T-helper 1 cell treated with Interleukin-12 subunit alpha and Interleukin-12 subunit beta and Interleukin-4 antibody, amounts not matched to agents 30 ng/mL and 1 ng/mL, for 36 hours (primary cell): Measurements from ENCODE around the gene MBOAT1. TPM values are rescaled to one million over a fixed set of nuclear protein-coding genes. Genes with fewer than 3 reads are reported as not detected.
"Not testable (repeated sequence)": the region's sequence is repeated elsewhere in the genome, so short reads cannot be mapped to it uniquely, and the experiment has no call there.

ENCODE experiments used
- intact Hi-C: fragments of 100-400 bp; cut with micrococcal nuclease; formaldehyde crosslinking; loops from one replicate; pipeline ENCODE4 v1.15.1; 2024
- total RNA-seq: library from RNA; stranded (reverse); gene quantifications from 2 replicates; pipeline ENCODE4 v1.2.3, GENCODE V29; 2022

The MBOAT1 gene
- total RNA-seq, 1 donor from 2014 or later, result 21.5 TPM

GRCh38 chr6:20203561-20204511, 8.4 kb downstream of the MBOAT1 start:
- intact Hi-C loops, result loop anchor here (2.0 to 10.0 kb wide), 4 partner anchors 133 to 1939 kb away; partner anchors contain the start of genes CDKAL1 and DEK

DNA sequence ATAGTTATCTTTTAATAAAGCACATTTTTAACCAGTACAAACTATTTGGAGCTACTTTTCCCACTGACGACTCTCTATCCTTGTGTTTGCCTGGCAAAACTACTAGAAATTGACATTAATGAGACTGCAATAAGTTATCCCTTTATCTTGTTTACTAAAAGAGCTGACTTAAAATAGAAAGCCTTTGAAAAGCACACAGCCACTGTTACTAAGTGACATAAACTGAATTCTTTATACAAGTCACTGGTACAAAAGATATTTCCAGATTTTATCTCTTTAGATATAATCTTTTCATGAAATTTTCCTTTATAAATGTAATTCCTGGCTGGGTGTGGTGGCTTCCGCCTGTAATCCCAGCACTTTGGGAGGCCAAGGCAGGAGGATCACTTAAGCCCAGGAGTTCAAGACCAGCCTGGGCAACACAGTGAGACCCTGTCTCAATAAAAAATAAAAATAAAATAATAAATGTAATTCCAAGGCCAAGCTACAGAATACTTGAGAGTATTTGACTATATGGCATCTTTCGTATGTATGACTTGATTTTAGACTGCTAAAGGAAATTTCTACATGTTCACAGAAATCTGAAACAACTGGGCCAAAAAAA, 9.5 kb downstream of the MBOAT1 start:
- intact Hi-C loops, result loop anchor here (1.0 to 10.0 kb wide), 6 partner anchors 10 to 1938 kb away; partner anchors contain the start of genes CDKAL1, DEK, E2F3 and MBOAT1

- intact Hi-C loops, result loop anchor here (1.0 to 10.0 kb wide), 6 partner anchors 10 to 1937 kb away; partner anchors contain the start of genes CDKAL1, DEK, E2F3 and MBOAT1
These were observed 10.0 kb downstream of the MBOAT1 start for GRCh38 chr6:20202324-20202658.

DNA sequence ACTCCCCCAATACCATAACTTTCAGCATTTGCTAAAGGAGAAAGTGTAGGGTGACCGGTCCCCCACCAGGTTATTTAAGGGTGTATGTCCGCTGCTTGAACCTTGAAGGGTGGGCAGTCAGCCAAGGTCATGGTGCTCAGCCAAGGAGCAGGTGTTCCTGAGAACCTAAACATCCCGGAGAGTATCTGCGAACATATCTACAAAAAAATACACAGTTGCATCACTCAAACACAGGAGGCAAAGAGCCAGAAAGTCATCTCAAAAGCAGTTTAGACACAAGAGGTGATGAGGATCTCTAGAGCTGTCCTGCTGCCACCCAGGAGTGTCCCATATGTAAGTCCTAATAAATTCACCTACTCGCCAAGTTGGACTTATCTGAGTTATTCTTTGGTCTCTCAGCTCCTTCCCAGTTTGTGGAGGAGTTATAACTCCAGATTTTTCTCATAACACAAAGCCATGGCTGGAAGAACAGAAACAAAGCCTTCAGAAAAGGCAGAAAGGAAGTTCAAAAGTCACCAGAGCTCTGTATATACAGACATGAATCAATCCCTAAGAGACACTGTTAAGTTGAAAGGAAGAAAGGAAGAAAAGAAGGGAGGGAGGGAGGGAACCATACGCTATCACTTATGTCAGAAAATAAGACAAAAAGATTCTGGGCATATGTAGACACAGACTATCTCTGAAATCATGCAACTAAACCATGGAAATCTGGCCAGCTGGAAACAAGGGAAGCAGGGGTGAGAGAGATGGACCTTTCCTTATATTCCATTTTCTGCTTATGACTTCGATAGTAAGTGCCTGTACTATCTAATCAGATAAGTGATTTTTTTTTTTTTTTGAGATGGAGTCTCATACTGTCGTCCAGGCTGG, 11.3 kb downstream of the MBOAT1 start:
- intact Hi-C loops, result loop anchor here (5.0 to 10.0 kb wide), 3 partner anchors 136 to 1936 kb away; partner anchors contain the start of gene DEK

DNA sequence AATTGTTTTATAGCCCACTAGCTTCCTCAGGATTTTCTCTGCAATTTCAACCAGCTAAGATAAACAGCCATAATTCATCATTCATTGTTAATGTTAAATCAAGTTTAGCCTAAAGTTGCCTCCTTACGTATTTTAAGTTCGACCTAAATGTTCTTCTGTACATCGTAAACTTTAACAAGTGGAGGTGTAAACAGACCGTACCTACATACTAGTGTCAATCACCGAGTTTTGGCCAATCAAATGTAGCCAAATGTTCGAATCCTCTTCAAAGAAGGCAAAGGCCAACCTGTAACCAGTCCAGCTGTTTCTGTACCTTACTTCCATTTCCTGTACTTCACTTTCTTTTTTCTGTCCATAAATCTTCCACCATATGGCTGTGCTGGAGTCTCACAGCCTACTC, 13.5 kb downstream of the MBOAT1 start:
- intact Hi-C loops, result no loop called here

DNA sequence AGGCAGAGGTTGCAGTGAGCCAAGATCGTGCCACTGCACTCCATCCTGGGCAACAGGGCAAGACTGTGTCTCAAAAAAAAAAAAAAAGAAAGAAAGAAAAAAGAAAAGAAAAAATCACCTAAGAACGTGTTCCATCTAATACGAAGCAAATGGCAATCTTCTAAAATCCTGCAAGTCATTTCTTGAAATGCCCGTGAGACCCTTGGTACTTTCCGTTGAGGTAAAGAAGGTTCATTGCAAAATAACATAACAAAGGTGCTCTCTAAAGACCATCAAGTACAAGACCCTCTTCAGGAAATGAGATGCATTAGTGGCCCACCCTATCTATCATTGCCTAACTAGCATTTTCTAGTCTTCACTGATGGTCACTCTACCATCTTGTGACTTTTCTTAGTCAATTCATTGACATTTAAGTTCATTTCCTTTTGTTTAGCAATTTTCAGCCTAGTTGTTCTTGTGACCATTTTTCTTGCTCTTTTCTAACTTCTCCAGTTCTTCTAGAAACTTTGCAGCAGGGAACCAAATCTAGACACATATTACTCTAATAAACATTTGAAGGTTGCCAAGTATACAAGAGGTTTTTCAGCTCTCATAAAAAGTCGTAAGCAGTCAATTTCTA, 14.0 kb downstream of the MBOAT1 start:
- intact Hi-C loops, result no loop called here

DNA sequence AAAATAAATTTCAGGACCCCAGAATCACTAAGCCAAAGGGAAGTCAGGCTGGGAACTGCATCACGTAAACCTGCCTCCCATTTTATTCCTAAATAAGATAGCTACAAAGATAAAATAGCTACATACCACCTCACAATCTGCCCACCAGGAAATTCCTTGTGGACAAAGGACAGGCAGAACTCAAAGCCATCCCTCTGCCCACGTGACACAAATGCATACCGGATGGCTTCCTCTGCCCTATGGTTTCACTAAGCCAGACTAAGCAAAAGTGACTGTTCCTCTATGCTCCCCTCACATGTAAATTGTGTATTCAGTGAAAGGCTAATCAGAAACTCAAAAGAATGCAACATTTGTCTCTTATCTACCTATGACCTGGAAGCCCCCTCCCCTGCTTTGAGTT, 15.0 kb downstream of the MBOAT1 start:
- intact Hi-C loops, result no loop called here

GRCh38 chr6:20192625-20193024, 19.6 kb downstream of the MBOAT1 start:
- intact Hi-C loops, result no loop called here

DNA sequence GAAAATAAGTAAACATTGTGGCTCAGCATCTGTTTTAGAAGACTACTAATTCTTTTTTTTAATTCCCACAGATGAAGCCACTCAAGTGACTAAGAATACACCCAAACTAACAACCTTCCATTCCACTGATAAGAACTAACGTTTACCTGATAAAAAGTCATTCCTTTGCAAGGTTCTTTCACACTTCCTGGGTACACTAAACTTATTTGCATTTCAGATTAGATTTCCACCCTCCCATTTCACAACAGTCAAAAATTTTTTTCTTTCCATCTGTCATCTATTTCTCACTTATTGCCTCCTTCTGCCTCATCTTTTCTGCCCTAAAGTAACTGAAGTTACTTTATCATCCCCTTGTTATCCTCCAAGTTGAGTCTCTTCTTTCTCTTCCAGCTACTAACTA, 20.3 kb downstream of the MBOAT1 start:
- intact Hi-C loops, result no loop called here

- intact Hi-C loops, result no loop called here
These were observed 23.6 kb downstream of the MBOAT1 start for GRCh38 chr6:20188630-20189075.

- intact Hi-C loops, result no loop called here
These were observed 25.3 kb downstream of the MBOAT1 start for GRCh38 chr6:20186981-20187380.

GRCh38 chr6:20183706-20184105, 28.6 kb downstream of the MBOAT1 start:
- intact Hi-C loops, result no loop called here

DNA sequence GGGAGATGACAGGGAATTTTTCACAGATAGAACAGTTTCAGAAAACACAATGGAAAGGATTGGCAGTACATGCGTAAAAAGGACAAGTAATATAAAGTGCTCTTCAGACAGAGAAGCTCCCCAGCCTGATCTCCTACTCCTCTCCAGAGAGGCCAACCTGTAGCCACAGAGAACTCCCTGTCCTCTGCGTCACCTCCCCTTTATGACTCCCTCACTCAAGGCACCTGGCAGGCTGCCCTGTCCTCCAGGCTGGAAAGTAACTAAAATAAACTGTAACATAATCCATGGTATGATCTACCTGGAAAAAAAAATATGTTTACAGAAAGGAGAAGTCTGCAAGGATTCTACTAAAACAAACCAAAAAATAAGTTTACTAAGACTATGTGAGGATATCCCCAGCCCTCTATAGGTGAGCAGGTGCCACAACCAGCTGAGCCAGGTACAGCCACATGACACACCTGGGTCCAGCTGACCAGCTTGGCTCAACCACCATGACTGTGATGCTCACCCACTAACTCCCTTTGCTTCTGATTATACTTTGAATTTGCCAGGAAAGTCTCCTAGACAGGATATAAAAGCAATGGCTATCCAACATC, 29.2 kb downstream of the MBOAT1 start:
- intact Hi-C loops, result no loop called here

GRCh38 chr6:20182069-20182468, 30.2 kb downstream of the MBOAT1 start:
- intact Hi-C loops, result no loop called here

DNA sequence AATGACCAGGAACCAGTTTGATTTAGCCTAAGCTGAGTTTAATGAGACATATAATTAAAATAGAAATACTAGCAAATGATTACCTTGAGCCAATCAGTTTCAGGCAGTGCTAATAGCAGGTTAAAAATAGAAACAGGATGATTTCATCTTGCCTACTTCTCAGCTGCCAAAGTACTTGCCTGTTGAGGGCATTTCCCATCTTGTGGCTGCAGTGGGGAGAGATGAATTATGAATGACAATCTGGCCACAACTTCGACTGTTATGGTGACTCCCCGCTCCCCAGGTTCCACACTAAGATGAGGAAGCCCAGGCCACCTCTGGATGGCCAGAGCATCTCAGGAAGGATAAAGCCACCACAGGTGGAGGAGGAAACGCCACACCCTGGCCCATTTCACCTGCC, 31.3 kb downstream of the MBOAT1 start:
- intact Hi-C loops, result no loop called here

GRCh38 chr6:20179287-20180045, 32.8 kb downstream of the MBOAT1 start:
- intact Hi-C loops, result not testable (repeated sequence)

DNA sequence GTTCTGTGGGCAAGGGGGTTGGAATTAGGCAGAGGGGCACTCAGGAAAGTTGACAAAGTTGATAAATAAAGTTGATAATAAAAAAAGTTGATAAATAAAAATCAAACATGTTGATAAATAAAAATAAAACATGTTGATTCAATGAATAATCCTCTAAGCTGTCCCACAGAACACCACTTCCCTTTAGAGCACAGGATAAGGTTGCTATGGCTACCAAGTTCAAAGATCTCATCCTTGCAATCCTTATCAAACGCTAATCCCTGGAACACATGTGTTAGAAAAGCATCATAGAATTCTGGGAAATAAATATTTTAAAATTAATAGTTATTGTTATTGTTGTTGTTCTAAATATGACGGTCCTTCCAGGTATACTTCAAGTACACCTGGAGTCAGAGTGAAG, 33.9 kb downstream of the MBOAT1 start:
- intact Hi-C loops, result no loop called here

- intact Hi-C loops, result no loop called here
These were observed 36.4 kb downstream of the MBOAT1 start for GRCh38 chr6:20175810-20176410.
